Activated CD4-positive, alpha-beta T cell treated with anti-CD3 and anti-CD28 coated beads, Interleukin-2, amount 10 ng/mL, durations not matched to agents 7 days and 5 days (primary cell): ENCODE results near the gene SOX18. TPM values are rescaled to one million over a fixed set of nuclear protein-coding genes. Genes with fewer than 3 reads are reported as not detected.
"Not testable (repeated sequence)": the region's sequence is repeated elsewhere in the genome, so short reads cannot be mapped to it uniquely, and the experiment has no call there.

Source experiments
- CTCF ChIA-PET: fragments of 350-600 bp; sonication (Branson Sonifier 250); formaldehyde crosslinking; loops from one replicate; lab custom pipeline; 2021; ENCODE audit warnings: antibody characterized with exemption; lab: Charles Lee
- POLR2A ChIA-PET: fragments of 350-600 bp; sonication (Branson Sonifier 250); formaldehyde crosslinking; loops from one replicate; lab custom pipeline; 2021; ENCODE audit warnings: antibody characterized with exemption; lab: Charles Lee
- DNase-seq: peaks from one replicate; pipeline ENCODE4 v3.0.0-alpha.2; 2020
- H3K27ac Mint-ChIP-seq: one replicate; pipeline ENCODE4 v1.8.0; 2021; ENCODE audit warnings: mild to moderate bottlenecking, moderate library complexity, mixed read lengths
- H3K27me3 Mint-ChIP-seq: one replicate; pipeline ENCODE4 v1.8.0; 2021; ENCODE audit warnings: mixed read lengths
- H3K36me3 Mint-ChIP-seq: one replicate; pipeline ENCODE4 v1.8.0; 2021; ENCODE audit warnings: low read depth, mixed read lengths
- H3K4me1 Mint-ChIP-seq: one replicate; pipeline ENCODE4 v1.8.0; 2021; ENCODE audit warnings: mixed read lengths
- H3K4me3 Mint-ChIP-seq: one replicate; pipeline ENCODE4 v1.8.0; 2021; ENCODE audit warnings: mild to moderate bottlenecking, moderate library complexity, mixed read lengths
- H3K9me3 Mint-ChIP-seq: one replicate; pipeline ENCODE4 v1.8.0; 2021; ENCODE audit warnings: mixed read lengths
- total RNA-seq, 2 experiments: library from RNA; stranded (reverse); gene quantifications; one replicate each; pipeline ENCODE4 v1.2.3, GENCODE V29; 2021

SOX18 gene
- total RNA-seq, 2 experiments from 2014 or later, result 0.10 to 0.15 TPM

DNA sequence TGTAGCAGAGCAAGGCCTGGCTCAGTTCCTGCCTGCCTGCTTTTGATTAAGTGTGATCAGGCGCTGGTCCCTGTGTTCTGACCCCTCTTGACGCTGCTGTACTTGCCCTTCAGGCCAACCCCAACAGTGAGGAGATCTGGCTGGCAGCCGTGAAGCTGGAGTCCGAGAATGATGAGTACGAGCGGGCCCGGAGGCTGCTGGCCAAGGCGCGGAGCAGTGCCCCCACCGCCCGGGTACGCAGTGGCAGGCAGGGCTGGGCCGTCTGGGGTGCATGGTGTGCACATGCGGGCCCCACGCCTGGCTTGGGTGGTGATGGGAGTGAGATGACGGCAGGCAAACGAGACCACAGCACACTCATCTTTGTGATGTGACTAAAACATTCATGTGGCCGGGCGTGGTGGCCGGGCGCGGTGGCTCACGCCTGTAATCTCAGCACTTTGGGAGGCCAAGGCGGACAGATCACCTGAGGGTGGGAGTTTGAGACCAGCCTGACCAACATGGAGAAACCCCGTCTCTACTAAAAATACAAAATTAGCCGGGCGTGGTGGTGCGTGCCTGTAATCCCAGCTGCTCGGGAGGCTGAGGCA, 23.5 kb downstream of the SOX18 start:
- Mint-ChIP-seq H3K9me3 (no peaks in the 10 kb centered on the region), H3K36me3 (peaks cover 59% of the 10 kb centered on the region), H3K4me3 (no peak overlapping the region), H3K27ac (no peak overlapping the region), H3K4me1 (no peaks in the 10 kb centered on the region), H3K27me3 (no peaks in the 10 kb centered on the region)
- no peak for DNase-seq
- ChIA-PET POLR2A (no interaction called here), CTCF (interaction anchor here (1.5 to 3.3 kb wide), 4 partner anchors 13 to 488 kb away, joined by 3 to 29 read pairs (median 6); partner anchors contain the start of genes PRPF6 and PTK6)

- Mint-ChIP-seq H3K4me1 (no peaks in the 10 kb centered on the region), H3K27ac (no peak overlapping the region), H3K9me3 (no peaks in the 10 kb centered on the region), H3K4me3 (no peak overlapping the region), H3K36me3 (peaks cover 57% of the 10 kb centered on the region), H3K27me3 (no peaks in the 10 kb centered on the region)
- ChIA-PET CTCF (interaction anchor here (1.1 to 1.5 kb wide), 2 partner anchors 13 to 45 kb away, joined by 3 to 6 read pairs; partner anchors contain the start of gene PRPF6), POLR2A (no interaction called here)
- no peak for DNase-seq
Observed at GRCh38 chr20:64025101-64025825, 24.2 kb downstream of the SOX18 start.

DNA sequence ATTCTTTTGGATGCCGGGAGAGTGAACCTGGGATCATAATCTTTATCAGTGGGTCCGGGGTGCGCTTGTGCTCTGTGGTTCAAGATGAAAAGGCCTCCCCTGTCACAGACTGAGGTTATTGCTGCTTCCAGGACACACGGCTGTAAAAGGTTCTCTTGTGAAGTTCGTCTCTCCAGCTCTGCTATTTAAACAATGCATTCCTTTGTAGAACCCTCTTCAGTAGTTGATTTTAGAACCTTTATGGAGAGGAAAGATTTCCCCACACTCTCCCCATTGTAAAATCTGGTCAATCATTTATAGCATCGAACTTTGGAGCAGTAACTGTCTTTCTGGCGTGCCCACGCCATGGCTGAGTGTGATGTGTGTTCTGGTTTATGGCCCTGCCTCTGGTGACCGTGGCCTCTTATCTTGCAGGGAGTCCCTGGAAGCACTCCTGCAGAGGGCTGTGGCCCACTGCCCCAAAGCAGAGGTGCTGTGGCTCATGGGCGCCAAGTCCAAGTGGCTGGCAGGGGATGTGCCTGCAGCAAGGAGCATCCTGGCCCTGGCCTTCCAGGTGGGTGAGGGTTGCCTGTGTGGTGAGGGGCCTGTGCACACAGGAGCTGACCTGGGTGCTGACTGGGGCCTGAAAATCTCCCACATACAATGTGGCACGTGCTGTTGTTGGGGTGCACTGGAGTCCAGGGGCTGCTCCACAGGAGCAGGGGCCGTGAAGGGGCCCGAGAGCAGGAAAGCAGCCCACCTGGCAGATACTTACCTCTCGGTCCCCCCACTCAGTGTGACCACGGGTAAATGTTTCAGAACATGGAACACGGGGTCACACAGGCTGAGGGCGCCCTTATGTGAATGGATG, 25.1 kb downstream of the SOX18 start:
- H3K4me3 Mint-ChIP-seq, result no peak overlapping the region
- CTCF ChIA-PET, result interaction anchor here (1.1 to 2.0 kb wide), 2 partner anchors 14 kb away, joined by 6 to 7 read pairs; no protein-coding TSS in a partner anchor
- no peak overlapping the region for H3K27ac Mint-ChIP-seq
- no peaks in the 10 kb centered on the region for H3K27me3 Mint-ChIP-seq
- H3K36me3 Mint-ChIP-seq, result peaks cover 63% of the 10 kb centered on the region
- POLR2A ChIA-PET, result no interaction called here
- no peak for DNase-seq
- no peaks in the 10 kb centered on the region for H3K9me3 Mint-ChIP-seq
- no peaks in the 10 kb centered on the region for H3K4me1 Mint-ChIP-seq

DNA sequence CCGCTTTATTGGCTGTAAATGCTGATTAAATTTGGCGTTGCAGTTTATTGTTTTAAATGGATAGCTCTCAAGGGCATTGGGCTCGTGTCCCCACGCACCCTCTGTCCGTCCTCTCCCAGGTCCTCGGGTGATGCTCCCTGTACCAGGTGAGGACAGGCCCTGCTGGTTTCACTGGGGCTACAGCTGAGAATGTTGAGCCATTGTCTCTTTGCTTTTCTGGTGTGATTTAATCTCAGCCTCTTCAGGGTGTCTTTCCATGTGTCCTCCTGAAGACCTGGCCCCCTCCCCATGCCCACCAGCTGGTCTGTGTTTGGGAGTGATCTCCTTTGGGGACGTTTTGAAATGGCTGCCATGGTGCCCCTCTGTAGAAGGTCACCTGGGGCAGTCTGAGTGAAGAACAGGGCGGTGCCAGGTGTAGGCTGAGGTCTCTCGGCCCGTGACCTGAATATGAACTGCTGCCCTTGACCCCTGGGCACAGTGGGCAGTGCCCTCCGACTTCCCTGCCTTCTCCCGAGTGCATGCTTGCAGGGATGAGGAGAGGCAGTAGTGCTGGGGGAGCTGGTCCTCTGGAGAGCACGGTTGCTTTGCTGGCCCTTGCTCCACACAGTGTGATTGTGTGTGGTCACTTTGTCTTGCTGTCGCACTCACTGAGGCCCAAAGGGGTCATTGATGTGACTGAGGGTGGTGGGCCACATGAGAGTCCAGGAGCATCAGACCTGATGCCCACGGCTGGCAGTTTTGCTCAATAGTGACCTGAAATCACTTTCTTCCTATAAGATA, 25.9 kb downstream of the SOX18 start:
- Mint-ChIP-seq H3K9me3 (no peaks in the 10 kb centered on the region), H3K27ac (no peak overlapping the region), H3K36me3 (peaks cover 65% of the 10 kb centered on the region), H3K4me1 (no peaks in the 10 kb centered on the region), H3K27me3 (no peaks in the 10 kb centered on the region), H3K4me3 (no peak overlapping the region)
- ChIA-PET CTCF (interaction anchor here (0.9 to 2.0 kb wide), 2 partner anchors 14 to 50 kb away, joined by 3 to 7 read pairs; no protein-coding TSS in a partner anchor), POLR2A (no interaction called here)
- DNase-seq, result no peak

GRCh38 chr20:64022671-64023360, 26.6 kb downstream of the SOX18 start:
- ChIA-PET POLR2A (no interaction called here), CTCF (interaction anchor here (0.9 to 2.0 kb wide), 2 partner anchors 15 to 49 kb away, joined by 3 to 7 read pairs; no protein-coding TSS in a partner anchor)
- DNase-seq, result no peak
- H3K9me3 Mint-ChIP-seq, result no peaks in the 10 kb centered on the region
- H3K4me3 Mint-ChIP-seq, result no peak overlapping the region
- peaks cover 66% of the 10 kb centered on the region for H3K36me3 Mint-ChIP-seq
- H3K27me3 Mint-ChIP-seq, result no peaks in the 10 kb centered on the region
- H3K27ac Mint-ChIP-seq, result peak overlapping the region; percentile 41
- H3K4me1 Mint-ChIP-seq, result no peaks in the 10 kb centered on the region

GRCh38 chr20:64021124-64021975, 28.1 kb downstream of the SOX18 start:
- peaks cover 64% of the 10 kb centered on the region for H3K36me3 Mint-ChIP-seq
- POLR2A ChIA-PET, result no interaction called here
- no peak overlapping the region for H3K4me3 Mint-ChIP-seq
- H3K27ac Mint-ChIP-seq, result no peak overlapping the region
- no peaks in the 10 kb centered on the region for H3K27me3 Mint-ChIP-seq
- no peaks in the 10 kb centered on the region for H3K9me3 Mint-ChIP-seq
- no peak for DNase-seq
- no peaks in the 10 kb centered on the region for H3K4me1 Mint-ChIP-seq
- CTCF ChIA-PET, result interaction anchor here (0.9 kb wide), 1 partner anchor 17 kb away, joined by 5 read pairs; no protein-coding TSS in a partner anchor

GRCh38 chr20:64015635-64016034, 33.8 kb downstream of the SOX18 start:
- ChIA-PET POLR2A (no interaction called here), CTCF (interaction anchor here (1.6 kb wide), 1 partner anchor 12 kb away, joined by 5 read pairs; no protein-coding TSS in a partner anchor)
- Mint-ChIP-seq H3K4me3 (no peak overlapping the region), H3K27ac (peak overlapping the region; percentile 60), H3K9me3 (peaks cover 4% of the 10 kb centered on the region), H3K36me3 (peaks cover 60% of the 10 kb centered on the region), H3K27me3 (no peaks in the 10 kb centered on the region), H3K4me1 (peaks cover 31% of the 10 kb centered on the region)
- DNase-seq, result no peak

- H3K4me3 Mint-ChIP-seq, result peak overlapping the region; percentile 56
- H3K27me3 Mint-ChIP-seq, DNase-seq, POLR2A ChIA-PET: not testable (repeated sequence)
- peaks cover 21% of the 10 kb centered on the region for H3K9me3 Mint-ChIP-seq
- H3K36me3 Mint-ChIP-seq, result peaks cover 70% of the 10 kb centered on the region
- H3K4me1 Mint-ChIP-seq, result peaks cover 55% of the 10 kb centered on the region
- peak overlapping the region; percentile 93 for H3K27ac Mint-ChIP-seq
- CTCF ChIA-PET, result interaction anchor here (2.0 kb wide), 1 partner anchor 26 kb away, joined by 5 read pairs; no protein-coding TSS in a partner anchor
Observed at GRCh38 chr20:64012385-64013154, 36.9 kb downstream of the SOX18 start.

GRCh38 chr20:64011366-64011779, 38.1 kb downstream of the SOX18 start:
- Mint-ChIP-seq H3K36me3 (peaks cover 71% of the 10 kb centered on the region), H3K27ac (peak overlapping the region; percentile 87), H3K9me3 (peaks cover 21% of the 10 kb centered on the region), H3K4me1 (peaks cover 55% of the 10 kb centered on the region), H3K4me3 (peak overlapping the region; percentile 27), H3K27me3 (no peaks in the 10 kb centered on the region)
- no peak for DNase-seq
- POLR2A ChIA-PET, result interaction anchor here (0.7 kb wide), 1 partner anchor 141 kb away, joined by 3 read pairs; no protein-coding TSS in a partner anchor
- CTCF ChIA-PET, result interaction anchor here (1.3 kb wide), 1 partner anchor 110 kb away, joined by 3 read pairs; no protein-coding TSS in a partner anchor

GRCh38 chr20:64010711-64011237, 38.7 kb downstream of the SOX18 start:
- Mint-ChIP-seq H3K27me3 (no peaks in the 10 kb centered on the region), H3K27ac (peak overlapping the region; percentile 87)
- no peak for DNase-seq

More at GRCh38 chr20:64010711-64011237, 38.7 kb downstream of the SOX18 start:
- Mint-ChIP-seq H3K4me1 (peaks cover 55% of the 10 kb centered on the region), H3K9me3 (peaks cover 21% of the 10 kb centered on the region), H3K36me3 (peaks cover 69% of the 10 kb centered on the region), H3K4me3 (no peak overlapping the region)
- POLR2A ChIA-PET, result interaction anchor here (0.7 kb wide), 1 partner anchor 141 kb away, joined by 3 read pairs; no protein-coding TSS in a partner anchor
- CTCF ChIA-PET, result interaction anchor here (0.9 to 1.4 kb wide), 5 partner anchors 28 to 146 kb away, joined by 3 to 6 read pairs (median 3); partner anchors contain the start of genes PRPF6 and TPD52L2
